Vagina (tissue), 2 donors: Measurements from ENCODE around the gene ANKEF1. TPM values are rescaled to one million over a fixed set of nuclear protein-coding genes. Genes with fewer than 3 reads are reported as not detected.
A peak's percentile ranks its signal among the peaks of the same experiment; 100 is the strongest.

ENCODE experiments used
- DNase-seq, 2 donors: peaks; one replicate each; pipeline ENCODE4 v3.0.0-alpha.2; 2017; ENCODE audit errors: extremely low spot score in 2 of 2
- H3K27ac ChIP-seq: fragments of 200-600 bp; sonication (generic); one replicate; pipeline ENCODE4 v1.5.1; 2019
- H3K27me3 ChIP-seq: fragments of 200-600 bp; sonication (generic); one replicate; pipeline ENCODE4 v1.5.1; 2019
- H3K36me3 ChIP-seq, 2 donors: fragments of 200-600 bp; sonication (generic); one replicate each; pipeline ENCODE4 v1.5.1; 2017 to 2019
- H3K4me1 ChIP-seq: fragments of 200-600 bp; sonication (generic); one replicate; pipeline ENCODE4 v1.5.1; 2019
- H3K4me3 ChIP-seq, 2 donors: fragments of 200-600 bp; sonication (generic); 1 replicate in 1 of 2; 2 replicates in 1 of 2; pipeline ENCODE4 v1.5.1; 2016 to 2019
- H3K9me3 ChIP-seq: fragments of 200-600 bp; sonication (generic); one replicate; pipeline ENCODE4 v1.5.1; 2019
- CTCF ChIP-seq, 3 experiments: fragments of 450-650 bp in 2 of 3; fragments of 200-600 bp in 1 of 3; sonication (generic) in 1 of 3; IDR thresholded peaks; one replicate each; pipeline ENCODE4 v1.5.1; 2017 to 2019; ENCODE audit warnings: antibody characterized with exemption in 3 of 3, mild to moderate bottlenecking in 2 of 3, moderate library complexity in 2 of 3
- POLR2A ChIP-seq, 2 donors: fragments of 450-650 bp; IDR thresholded peaks; one replicate each; pipeline ENCODE4 v1.6.1; 2017; ENCODE audit warnings: antibody characterized with exemption in 2 of 2, mild to moderate bottlenecking in 2 of 2, moderate library complexity in 2 of 2
- POLR2AphosphoS5 ChIP-seq, 2 donors: sonication (generic); formaldehyde crosslinking; IDR thresholded peaks; one replicate each; pipeline ENCODE4 v1.9.0; 2017; ENCODE audit warnings: antibody characterized with exemption in 2 of 2, mild to moderate bottlenecking in 2 of 2, low read depth in 1 of 2; ENCODE audit not compliant: insufficient read depth in 1 of 2
- intact Hi-C: fragments of 100-400 bp; cut with DNase I; formaldehyde crosslinking; loops from one replicate; pipeline ENCODE4 v1.15.1; 2023
- total RNA-seq: library from RNA; depleted of rRNA; stranded (reverse); fragments of >200 nt; gene quantifications from one replicate; pipeline ENCODE4 v1.2.3, GENCODE V29; 2016

Gene ANKEF1
- total RNA-seq, 1 donor from 2014 or later: 4.2 TPM

- Histone ChIP-seq H3K27ac (no peak overlapping the region), H3K27me3 (no peaks in the 10 kb centered on the region), H3K36me3 (no peaks in the 10 kb centered on the region), H3K4me1 (peaks cover 27% of the 10 kb centered on the region), H3K9me3 (no peaks in the 10 kb centered on the region), H3K4me3 (no peak overlapping the region)
- TF ChIP-seq CTCF (IDR thresholded peaks at IDR 0.05) (no peak), POLR2A (IDR thresholded peaks at IDR 0.05) (no peak), POLR2AphosphoS5 (IDR thresholded peaks at IDR 0.05; ENCODE audit: insufficient read depth in 1 of 2, low read depth in 1 of 2) (no peak)
- intact Hi-C loops: no loop called here
- DNase-seq: no peak
These were observed 41.6 kb downstream of the ANKEF1 start for GRCh38 chr20:10076126-10077080.

DNA sequence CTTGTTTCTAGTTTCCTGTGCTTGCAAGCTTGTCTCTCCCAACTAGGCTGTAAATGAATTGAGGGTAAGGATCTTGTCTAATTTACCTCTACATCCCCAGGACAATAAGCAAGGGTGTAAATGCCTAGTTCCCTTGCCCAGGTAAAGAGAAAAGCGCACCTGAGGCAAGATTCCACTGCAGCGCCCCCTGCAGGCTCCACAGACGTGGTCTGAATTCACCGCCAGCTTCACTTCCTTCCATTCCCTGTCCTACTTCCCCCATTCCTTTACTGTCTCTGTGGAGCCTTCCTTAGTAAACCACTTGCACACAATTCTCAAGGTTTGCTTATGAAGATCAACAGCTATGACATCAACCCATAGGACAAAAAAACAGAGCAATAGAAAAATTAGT is 42.3 kb downstream of the ANKEF1 start:
- DNase-seq: no peak
- peaks cover 27% of the 10 kb centered on the region for H3K4me1 ChIP-seq
- intact Hi-C loops: no loop called here
- H3K27me3 ChIP-seq: no peaks in the 10 kb centered on the region
- no peaks in the 10 kb centered on the region for H3K9me3 ChIP-seq
- TF ChIP-seq POLR2AphosphoS5 (IDR thresholded peaks at IDR 0.05; ENCODE audit: insufficient read depth in 1 of 2, low read depth in 1 of 2): no peak
- no peak for TF ChIP-seq CTCF (IDR thresholded peaks at IDR 0.05)
- TF ChIP-seq POLR2A (IDR thresholded peaks at IDR 0.05): no peak
- H3K36me3 ChIP-seq: no peaks in the 10 kb centered on the region
- no peak overlapping the region for H3K4me3 ChIP-seq
- H3K27ac ChIP-seq: no peak overlapping the region

- TF ChIP-seq CTCF (IDR thresholded peaks at IDR 0.05) (no peak), POLR2A (IDR thresholded peaks at IDR 0.05) (no peak), POLR2AphosphoS5 (IDR thresholded peaks at IDR 0.05; ENCODE audit: insufficient read depth in 1 of 2, low read depth in 1 of 2) (no peak)
- Histone ChIP-seq H3K27ac (no peak overlapping the region), H3K36me3 (no peaks in the 10 kb centered on the region), H3K4me1 (peaks cover 27% of the 10 kb centered on the region), H3K4me3 (no peak overlapping the region), H3K27me3 (no peaks in the 10 kb centered on the region), H3K9me3 (no peaks in the 10 kb centered on the region)
- intact Hi-C loops: no loop called here
- no peak for DNase-seq
These were observed 43.1 kb downstream of the ANKEF1 start for GRCh38 chr20:10077886-10078285.

- H3K4me1 ChIP-seq: peaks cover 27% of the 10 kb centered on the region
These were observed 43.6 kb downstream of the ANKEF1 start for GRCh38 chr20:10078403-10078802.

More at GRCh38 chr20:10078403-10078802, 43.6 kb downstream of the ANKEF1 start:
- Histone ChIP-seq H3K27me3 (no peaks in the 10 kb centered on the region), H3K36me3 (no peaks in the 10 kb centered on the region), H3K9me3 (no peaks in the 10 kb centered on the region), H3K4me3 (no peak overlapping the region), H3K27ac (peak overlapping the region; percentile 30)
- intact Hi-C loops: no loop called here
- TF ChIP-seq POLR2AphosphoS5 (IDR thresholded peaks at IDR 0.05; ENCODE audit: insufficient read depth in 1 of 2, low read depth in 1 of 2) (no peak), CTCF (IDR thresholded peaks at IDR 0.05) (no peak), POLR2A (IDR thresholded peaks at IDR 0.05) (no peak)
- DNase-seq: no peak
